HG03060 (cell line): ENCODE measurements around the gene SEPTIN11.

Experiments used
- ATAC-seq: cut with Tn5 transposase; IDR thresholded peaks from one replicate; pipeline ENCODE4 v1.9.1; 2021; ENCODE audit warnings: low read depth, moderate number of reproducible peaks; ENCODE audit not compliant: unreplicated experiment

The SEPTIN11 gene

DNA sequence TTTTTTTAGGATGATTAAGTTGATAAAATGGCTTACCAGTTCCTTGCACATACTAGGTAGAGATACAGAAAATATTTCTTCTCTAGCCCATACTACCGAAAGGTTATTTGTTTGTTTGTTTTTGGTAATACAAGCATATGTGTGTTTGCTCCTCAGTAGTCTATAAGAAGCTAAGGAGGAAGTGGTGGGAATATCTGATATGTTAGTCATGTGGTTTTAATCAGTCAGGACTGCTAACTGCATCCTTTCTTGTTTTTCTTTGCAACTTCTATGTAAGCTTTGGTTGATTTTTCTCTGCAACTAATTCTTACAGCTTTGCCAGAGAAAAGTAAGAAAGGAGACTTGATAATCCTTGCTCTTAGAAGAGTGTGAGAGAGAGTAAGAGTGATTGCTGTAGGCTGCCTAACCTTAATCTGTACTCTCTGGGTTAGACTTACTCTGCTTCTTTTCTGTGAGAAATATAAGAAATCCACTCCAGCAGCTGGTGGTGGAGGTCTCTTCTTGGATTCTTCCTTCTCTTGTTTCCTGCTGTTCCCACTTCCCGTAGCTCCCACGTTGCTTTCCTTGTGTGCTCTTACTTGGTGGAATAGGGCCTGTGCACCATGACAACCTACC, 28.3 kb downstream of the SEPTIN11 start:
- ATAC-seq, result no peak

DNA sequence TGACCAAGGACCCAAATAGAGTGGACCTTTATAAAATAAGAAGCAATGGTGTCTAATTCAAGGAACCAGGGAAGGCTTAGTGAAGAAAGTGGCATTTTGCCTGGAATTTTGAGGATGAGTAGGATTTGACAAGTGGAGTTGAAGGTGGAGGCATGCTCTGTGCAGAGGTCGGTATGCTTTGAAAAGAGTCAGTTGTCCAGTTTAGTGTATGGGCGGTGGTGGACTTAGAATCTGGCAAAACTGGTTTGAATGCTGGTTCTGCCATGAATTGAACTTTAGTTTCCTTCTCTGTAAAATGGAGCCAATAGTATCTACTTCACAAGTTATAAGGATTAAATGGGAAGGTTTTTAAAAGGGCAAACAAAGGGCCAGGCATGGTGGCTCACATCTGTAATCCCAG, 29.7 kb downstream of the SEPTIN11 start:
- ATAC-seq, result no peak

DNA sequence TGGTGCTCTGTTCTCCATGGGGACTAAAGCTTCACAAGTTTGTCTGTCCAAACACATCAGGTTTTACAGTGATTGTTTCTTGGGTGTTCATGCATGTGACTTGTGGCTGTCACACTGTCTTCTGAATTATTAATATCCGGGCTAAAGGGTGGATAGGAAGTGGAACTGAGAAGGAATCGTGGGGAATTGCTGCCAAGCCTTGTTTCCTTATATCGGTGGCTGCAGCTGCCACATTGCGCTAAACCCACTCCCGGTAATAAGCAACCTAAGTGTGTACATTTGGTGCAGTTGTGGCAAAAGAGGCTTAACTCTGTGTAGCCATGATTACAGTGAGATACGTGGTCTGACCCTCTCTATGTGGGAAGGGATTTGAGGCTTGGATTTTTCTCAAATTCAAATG, 30.7 kb downstream of the SEPTIN11 start:
- no peak for ATAC-seq

DNA sequence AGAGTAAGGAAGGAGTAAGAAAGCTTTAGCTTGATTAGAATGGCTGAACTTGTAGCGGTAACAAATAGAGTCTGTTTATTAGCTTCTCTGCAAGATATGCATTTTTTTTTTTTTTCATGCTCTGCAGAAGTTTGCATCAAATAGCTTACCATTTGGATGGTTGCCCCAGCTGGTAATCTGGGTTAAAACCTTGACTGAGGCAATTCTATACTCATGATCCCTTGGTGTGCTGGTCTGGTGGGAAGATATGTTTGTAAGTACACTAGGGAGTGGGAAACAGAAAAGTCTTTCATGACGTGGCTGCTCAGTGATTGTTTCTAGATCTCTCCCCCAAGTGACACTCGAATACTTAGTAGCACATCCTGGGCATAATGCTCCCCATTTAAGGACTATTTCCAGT, 32.1 kb downstream of the SEPTIN11 start:
- no peak for ATAC-seq

DNA sequence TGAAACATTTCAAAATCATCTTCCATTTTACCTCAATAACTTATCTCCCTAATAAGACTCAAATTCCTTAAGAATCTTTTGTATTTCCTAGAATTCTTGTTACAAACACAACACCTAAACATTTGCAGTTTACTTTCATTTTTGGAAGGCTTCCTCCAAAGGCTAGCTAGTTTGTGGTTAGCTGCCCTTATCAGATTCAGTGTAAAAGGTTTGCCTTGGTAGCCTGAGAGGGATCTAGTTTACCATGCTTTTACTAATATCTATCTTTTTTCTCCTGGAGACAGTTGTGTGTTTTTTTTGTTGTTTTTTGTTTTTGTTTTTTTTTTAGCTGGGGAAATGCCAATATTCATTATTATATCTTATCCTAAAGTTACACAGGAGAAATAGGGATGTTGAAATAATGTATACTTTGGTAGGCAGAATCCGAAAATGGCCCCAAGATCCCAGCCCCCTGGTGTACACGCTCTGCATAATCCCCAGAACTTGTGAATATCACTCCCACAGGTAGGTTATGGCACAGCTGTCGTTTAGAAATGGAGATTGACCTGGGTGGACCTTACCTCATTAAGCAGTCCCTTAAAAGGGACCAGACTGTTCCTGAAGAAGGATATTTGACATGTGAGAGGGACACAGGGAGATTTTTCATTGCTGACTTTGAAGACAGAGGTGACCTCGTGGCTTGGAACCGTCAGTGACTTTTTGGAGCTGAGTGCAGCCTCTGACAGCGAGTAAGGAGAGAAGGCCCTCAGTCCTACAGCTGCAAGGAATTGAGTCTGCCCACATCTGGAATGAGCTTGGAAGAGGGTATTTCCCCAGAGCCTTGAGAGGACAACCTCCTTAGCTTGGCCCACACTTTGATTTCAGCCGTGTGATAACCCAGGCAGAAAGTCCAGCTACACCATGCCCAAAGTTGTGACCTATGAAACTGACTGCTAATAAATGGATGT, 33.4 kb downstream of the SEPTIN11 start:
- no peak for ATAC-seq

DNA sequence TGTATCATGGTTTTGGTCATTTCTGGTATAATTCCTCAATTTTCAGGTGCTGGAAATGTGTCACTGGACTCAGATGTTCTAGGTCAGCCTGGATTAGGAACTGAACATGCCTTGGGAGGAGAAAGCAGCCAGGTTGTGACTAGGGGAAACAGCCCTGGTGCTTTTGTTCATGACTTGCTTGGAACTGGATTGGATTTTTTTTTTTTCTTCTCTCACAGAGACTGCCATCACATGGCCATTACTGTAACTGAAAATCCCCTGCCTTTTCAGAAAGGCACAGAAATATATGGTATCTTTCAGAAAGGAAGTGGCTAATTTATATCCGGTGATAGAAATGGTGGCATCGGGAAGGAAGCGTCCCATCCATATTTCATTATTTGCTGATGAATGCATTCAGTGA, 34.6 kb downstream of the SEPTIN11 start:
- peak; percentile 50 for ATAC-seq

DNA sequence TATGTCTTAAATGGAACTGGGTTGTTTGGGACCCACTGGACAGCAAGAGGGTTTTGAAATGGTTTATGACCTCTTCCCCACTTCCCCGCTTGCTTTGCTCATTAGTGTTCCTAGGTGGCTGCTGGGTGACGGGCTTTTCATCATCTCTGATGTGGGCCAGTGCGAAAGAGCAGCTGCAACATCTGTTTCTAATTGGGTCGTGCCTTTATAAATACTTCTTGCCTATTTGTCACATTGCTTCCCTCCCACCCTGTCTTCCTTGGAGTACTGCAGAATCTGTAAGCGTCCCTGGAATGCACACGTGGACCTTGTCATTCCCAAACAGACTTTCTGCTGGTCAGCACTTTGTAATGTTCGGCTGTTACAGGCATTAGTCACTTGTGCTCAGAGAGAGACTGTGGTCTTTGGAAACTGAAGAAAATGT, 35.2 kb downstream of the SEPTIN11 start:
- no peak for ATAC-seq

DNA sequence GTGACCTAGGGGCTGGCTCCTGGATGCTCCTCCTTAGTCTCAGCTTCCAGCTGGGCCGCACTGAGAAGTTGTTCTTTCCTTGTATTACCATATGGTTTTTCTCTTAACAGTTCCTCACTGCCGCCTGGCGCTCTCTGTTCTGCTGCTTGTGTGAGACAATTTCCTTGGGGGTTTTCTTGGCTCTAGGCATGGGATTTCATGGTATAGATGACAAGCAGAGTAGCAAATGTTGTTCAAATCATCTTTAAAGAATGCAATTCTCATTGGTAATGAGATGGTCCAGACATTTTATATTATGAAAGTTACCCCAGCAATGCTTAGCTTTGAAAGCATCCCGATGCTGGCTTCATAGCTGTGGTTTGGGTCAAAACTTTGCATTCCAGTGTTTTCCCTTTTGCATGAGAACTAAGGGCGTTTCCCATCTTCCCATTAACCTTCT, 37.6 kb downstream of the SEPTIN11 start:
- no peak for ATAC-seq

DNA sequence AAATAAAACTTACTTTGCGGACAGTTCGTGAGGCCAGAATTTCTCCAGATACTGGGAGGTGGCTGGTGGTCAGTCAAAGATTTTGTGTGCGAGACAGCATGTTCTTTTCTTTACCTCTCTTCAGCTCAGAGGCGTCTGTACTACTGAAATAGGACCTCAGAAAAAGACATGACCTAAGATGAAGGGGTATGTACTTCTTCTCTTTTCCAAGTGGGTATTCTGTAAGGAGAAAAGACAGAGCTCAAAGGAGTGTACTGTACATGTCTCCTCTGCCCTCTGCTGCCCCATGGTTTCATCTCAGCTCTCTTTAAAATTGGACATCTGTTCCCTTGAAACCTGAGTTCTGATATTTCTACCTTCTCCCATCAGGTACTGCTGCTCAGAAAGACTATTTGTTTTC, 38.1 kb downstream of the SEPTIN11 start:
- ATAC-seq, result no peak

DNA sequence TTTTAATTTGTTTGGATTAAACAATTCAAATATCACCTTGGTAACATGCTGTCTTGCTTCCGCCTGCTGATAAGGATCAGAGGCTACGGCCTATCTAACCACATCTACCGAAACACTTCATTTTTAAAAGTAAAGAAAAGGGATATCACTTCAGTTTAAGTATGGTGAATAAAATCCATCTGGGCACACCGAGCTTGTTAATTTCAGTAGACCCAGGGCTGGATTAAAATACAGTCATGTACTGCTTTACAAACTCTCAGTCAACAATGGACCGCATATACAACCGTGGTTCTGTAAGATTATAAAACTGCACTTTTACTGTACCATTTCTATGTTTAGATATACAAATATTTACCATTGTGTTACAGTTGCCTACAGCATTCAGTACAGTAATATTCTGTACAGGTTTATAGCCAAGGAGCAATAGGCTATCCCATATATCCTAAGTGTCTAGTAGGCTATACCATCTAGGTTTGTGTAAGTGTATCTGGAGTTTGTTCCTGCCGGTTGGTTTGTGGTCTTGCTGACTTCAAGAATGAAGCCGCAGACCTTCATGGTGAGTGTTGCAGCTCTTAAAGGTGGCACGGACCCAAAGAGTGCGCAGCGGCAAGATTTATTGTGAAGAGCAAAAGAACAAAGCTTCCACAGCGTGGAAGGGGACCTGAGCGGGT, 40.0 kb downstream of the SEPTIN11 start:
- ATAC-seq, result no peak

DNA sequence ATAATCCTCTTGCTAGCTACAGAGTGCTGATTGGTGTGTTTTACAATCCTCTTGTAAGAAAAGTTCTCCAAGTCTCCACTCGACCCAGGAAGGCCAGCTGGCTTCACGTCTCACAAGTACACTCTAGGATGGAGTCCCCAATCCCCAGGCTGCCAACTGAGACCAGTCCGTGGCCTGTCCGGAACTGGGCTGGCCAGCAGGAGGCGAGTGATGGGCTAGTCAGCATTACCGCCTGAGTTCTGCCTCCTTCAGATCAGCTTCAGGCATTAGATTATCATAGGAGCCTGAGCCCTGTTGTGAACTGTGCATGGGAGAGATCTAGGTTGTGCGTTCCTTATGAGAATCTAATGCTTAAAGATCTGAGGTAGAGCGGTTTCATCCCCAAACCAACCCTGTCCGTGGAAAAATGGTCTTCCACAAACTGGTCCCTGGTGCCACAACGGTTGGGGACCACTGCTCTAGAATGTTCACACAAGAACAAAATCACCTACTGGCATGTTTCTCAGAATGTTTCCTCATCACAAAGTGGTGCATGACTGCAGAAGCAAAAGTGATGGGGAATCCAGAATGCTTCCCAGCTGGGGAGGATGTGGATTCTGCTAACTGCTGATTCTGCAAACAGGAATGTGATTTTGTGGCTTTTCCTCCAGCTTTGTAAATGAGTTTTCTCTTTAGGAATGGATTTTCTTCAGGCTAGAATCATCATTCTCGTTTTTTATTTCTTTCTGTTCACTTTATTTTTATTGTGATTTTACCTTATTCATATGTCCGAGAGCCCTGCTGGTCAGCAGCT, 40.9 kb downstream of the SEPTIN11 start:
- no peak for ATAC-seq

DNA sequence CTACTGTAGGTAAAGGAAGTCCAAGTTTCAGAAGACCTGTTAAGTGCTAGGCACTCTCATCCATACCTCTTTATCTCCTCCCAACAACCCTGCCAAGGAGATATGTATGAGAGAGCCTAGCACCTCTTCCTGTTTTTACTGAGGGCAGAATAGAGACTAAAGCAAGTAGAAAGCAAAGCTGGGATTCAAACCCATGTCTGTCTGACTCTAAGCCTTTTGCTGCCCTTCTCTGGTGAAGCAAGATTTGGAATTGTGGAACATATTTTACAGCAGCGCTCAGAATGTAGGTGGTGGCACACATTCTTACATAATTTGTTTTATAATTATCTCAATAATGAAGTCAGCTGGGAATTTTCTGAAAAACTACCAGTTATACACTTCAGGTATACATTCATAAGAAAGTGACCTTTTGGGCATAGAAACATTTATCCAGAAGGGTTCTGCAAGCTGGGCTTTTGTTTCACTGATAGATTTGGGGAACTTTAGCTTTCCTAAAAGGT, 41.7 kb downstream of the SEPTIN11 start:
- no peak for ATAC-seq

DNA sequence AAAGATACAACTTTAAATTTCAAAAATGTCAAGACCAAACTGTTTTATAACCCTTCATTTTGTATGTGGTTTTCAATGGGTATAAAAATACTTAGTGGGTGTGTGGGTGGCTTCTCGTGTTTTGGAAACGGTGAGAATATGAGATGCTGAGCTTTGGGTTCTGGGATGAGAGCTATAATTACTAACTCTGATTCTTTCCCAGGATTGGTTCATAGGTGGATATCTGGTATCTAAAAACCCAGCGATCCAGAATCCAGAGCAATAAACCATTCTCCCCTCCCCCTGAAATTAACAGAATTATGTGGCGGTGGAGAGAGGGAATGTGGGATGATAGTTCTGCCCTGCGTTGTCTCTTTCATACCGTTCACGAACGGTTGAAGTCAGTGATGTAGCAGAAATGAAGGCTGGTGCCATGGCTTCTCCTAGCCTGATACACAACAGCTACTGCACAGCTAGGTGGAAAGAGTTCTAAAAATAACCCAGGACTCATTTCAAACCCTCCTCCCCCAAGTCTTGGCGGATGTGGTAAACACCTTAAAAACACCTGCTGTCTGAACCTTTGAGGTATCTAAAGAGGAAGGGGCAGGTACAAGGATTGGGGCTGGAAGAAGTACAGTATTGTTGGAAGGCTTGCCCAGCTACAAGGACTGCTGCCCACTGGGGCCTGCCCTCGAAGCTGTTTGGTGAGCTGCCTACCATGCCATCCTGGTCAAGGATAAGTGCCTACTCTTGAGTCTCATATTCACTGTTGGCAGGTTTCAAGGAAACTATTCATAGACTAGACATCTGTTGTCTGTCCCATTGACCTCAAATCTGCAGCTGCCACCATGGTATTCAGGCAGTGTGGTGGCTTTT, 44.5 kb downstream of the SEPTIN11 start:
- ATAC-seq, result peak; percentile 65

DNA sequence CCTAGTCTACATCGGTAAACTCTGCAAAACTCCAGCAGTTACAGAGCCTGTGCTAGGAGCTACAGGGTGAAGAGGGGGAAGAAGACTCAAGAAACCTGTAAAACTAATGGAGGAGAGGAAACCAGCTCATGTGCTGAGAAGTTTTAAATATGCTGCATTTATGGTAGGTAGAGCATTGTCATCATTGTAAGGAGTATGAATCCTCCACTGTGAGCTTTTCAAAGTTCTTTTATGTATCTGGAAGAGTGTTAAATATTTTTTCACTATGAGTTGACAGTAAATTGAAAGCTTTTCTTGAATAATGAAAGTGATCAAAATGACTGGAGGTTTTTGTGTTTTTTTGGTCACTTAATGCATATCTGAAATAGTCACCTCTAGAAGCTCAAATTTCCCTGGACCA, 46.2 kb downstream of the SEPTIN11 start:
- no peak for ATAC-seq

DNA sequence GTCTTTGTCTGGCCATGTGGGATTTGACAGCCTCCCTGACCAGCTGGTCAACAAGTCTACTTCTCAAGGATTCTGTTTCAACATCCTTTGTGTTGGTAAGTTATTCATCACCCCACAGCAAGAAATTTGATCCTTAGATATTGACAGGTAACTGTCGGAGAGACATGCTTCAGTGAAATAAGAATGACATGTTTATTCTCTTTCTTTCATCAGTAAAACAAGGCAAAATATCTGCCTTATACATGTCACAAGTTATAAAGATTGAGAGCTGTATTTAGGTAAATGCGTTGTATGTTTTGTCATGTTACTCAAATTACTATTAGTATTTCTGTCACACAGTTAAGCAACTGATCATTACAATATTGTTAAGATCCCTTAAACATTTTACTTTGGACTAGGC, 46.9 kb downstream of the SEPTIN11 start:
- ATAC-seq, result no peak

DNA sequence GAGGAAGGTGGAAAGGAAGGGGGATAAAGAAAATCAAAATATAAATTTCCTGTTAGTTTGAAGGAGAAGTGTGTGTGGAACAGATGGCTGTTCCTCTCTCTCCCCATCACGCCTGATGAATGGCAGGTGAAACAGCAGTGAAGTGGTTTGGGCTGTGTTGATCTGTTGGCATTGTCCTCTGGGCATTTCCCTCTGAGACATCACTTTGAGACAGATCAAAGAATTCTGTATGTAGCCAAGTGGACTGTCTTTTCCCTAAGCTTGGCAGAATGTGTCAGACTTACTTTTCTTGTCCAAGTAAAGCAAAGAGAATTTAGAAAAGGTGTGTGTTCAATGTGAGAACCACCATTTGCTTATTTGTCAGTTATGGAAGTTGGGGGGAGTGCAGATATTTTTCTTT, 47.5 kb downstream of the SEPTIN11 start:
- no peak for ATAC-seq

DNA sequence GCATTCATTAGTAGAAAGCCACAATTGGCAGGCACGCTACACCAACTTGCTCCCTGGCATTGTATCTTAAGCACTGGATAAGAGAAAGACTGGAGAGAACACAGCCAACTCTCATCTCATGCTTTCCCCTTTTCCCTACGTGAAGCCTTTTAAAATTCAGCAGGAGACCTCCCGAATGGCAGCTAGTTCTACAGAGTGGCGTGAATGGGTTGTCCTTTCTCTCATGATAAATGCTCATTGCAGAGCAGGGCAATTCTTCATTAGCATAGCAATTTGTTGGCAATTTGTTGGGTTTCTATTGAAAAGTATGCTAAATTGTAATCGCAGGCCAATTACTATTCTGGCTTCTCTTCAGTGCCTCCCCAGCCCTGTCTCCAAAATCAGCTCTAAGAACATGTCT, 48.0 kb downstream of the SEPTIN11 start:
- ATAC-seq, result no peak

DNA sequence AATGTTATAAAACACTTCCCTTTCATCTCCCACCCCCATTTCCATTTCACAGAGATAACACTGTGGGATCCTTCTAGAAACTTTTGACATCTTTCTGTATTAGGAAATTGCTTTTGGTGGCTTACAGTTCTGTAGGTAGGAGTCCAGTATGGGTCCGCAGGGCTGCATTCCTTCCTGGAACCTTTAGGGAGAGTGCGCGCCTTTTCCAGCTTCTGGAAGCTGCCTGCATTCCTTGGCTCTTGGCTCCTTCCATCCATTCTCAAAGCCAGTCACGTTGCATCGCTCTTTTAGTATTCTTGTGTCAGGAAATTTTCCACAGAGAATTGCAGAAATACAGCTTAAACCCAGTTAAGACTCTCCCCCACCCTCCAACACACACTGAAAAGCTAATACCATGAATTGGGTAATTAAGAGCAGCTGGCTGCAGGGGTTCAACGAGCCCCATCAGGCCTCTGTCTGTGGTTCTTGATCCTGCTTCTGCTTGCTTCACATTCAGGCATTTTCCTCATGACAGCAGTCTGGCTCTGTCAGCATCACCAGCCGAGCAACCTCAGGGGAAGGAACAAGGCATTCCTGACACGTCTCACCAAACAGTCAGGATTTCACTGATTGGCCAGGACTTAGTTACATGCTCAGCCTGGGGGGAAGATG, 48.8 kb downstream of the SEPTIN11 start:
- no peak for ATAC-seq
